NB4 (cell line): Measurements from ENCODE around the gene CHRD.
"Not testable (repeated sequence)": the region's sequence is repeated elsewhere in the genome, so short reads cannot be mapped to it uniquely, and the experiment has no call there.

ENCODE experiments used
- DNase-seq: peaks from one replicate; pipeline ENCODE4 v3.0.0; 2010; ENCODE audit warnings: low read depth
- H3K4me3 ChIP-seq: one replicate; pipeline ENCODE4 v1.5.1; 2011; ENCODE audit warnings: mild to moderate bottlenecking, low read depth, low read length, moderate library complexity
- MYC ChIP-seq: IDR thresholded peaks from 2 replicates; pipeline ENCODE4 v1.6.1; 2011; ENCODE audit warnings: low read depth, low read length
- POLR2A ChIP-seq: IDR thresholded peaks from 2 replicates; pipeline ENCODE4 v1.6.1; 2011; ENCODE audit warnings: mild to moderate bottlenecking; ENCODE audit not compliant: insufficient read length; ENCODE audit errors: extremely low read depth
- TF ChIP-seq, protein P1 (sequence below): IDR thresholded peaks from one replicate; pipeline ENCODE4 v1.5.1; 2012; ENCODE audit warnings: low read depth, low read length
- TF ChIP-seq, protein P2 (sequence below): IDR thresholded peaks from 2 replicates; pipeline ENCODE4 v1.6.1; 2011; ENCODE audit warnings: low read depth, low read length

The CHRD gene

DNA sequence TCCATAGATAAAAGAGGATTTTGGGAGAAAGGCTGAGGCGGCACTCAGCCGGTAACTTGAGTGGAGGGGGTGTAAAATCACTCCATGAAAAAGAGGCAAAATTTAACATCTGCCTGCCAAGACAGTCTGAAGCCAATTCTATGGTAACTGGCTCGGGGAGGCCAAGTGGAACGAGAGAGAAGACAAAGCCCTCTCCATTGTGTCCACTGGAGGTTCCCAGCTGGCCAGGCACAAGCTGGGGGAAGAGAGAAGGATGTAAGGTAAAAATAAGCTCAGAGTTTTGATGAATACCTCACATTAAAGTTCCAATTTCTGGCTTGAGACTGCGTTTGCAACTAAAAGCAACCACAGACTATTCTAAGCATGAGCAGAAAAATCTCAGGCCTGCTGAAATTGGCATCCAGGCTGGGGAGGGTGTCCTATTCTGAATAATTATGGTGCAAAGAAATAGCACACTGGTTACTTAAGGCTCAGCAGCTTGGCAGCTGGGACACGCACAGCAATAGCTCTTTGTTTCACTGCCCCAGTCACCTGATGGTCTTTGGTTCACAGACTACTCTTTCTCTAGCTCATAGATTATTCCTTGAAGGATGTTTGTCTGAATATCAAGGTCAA, 48.8 kb downstream of the CHRD start:
- DNase-seq = no peak
- TF ChIP-seq, protein P1, sequence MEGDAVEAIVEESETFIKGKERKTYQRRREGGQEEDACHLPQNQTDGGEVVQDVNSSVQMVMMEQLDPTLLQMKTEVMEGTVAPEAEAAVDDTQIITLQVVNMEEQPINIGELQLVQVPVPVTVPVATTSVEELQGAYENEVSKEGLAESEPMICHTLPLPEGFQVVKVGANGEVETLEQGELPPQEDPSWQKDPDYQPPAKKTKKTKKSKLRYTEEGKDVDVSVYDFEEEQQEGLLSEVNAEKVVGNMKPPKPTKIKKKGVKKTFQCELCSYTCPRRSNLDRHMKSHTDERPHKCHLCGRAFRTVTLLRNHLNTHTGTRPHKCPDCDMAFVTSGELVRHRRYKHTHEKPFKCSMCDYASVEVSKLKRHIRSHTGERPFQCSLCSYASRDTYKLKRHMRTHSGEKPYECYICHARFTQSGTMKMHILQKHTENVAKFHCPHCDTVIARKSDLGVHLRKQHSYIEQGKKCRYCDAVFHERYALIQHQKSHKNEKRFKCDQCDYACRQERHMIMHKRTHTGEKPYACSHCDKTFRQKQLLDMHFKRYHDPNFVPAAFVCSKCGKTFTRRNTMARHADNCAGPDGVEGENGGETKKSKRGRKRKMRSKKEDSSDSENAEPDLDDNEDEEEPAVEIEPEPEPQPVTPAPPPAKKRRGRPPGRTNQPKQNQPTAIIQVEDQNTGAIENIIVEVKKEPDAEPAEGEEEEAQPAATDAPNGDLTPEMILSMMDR = no peak
- TF ChIP-seq MYC (no peak), POLR2A (no peak)
- TF ChIP-seq, protein P2, sequence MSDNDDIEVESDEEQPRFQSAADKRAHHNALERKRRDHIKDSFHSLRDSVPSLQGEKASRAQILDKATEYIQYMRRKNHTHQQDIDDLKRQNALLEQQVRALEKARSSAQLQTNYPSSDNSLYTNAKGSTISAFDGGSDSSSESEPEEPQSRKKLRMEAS = no peak
- no peak overlapping the region for H3K4me3 ChIP-seq

DNA sequence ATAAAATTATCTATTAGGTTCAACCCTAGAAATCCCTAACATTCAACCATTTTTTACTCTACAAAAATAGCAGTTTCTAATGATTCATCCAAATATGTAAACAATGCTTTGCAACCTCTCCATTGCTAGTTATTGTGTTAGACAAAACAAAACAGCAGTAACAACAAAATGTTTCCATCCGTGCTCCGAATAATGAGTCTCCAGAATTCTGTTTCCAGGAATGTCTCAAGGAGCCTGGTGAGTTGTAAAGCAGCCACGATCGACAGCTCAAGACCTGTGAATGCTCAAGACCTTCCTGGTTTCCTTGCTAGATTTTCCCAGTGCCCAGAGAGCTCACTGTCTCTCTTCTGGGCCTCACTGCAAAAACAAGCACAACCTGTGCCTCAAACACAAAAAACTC, 49.9 kb downstream of the CHRD start:
- TF ChIP-seq, protein P2 = no peak
- TF ChIP-seq POLR2A = no peak
- TF ChIP-seq, protein P1 = no peak
- no peak for TF ChIP-seq MYC
- H3K4me3 ChIP-seq = no peak overlapping the region
- no peak for DNase-seq

DNA sequence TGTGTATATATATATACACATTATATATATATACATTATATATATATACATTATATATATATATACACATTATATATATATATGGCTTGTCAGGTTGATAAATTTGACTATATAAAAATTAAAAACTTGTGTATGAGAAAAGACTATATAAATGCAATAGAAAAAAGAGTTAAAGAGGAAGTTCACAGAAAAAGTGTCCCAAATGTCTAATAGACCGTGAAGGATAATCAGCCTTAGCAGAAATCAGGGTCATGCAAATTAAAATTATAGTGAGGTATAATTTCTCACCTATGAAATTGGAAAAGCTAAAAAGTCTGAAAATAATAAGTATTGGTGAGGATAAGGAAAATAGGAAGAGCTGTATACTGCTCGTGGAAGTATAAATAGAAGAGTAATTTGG, 51.1 kb downstream of the CHRD start:
- no peak for DNase-seq
- TF ChIP-seq, protein P1 = no peak
- TF ChIP-seq MYC (no peak), POLR2A (no peak)
- TF ChIP-seq, protein P2 = no peak
- no peak overlapping the region for H3K4me3 ChIP-seq

DNA sequence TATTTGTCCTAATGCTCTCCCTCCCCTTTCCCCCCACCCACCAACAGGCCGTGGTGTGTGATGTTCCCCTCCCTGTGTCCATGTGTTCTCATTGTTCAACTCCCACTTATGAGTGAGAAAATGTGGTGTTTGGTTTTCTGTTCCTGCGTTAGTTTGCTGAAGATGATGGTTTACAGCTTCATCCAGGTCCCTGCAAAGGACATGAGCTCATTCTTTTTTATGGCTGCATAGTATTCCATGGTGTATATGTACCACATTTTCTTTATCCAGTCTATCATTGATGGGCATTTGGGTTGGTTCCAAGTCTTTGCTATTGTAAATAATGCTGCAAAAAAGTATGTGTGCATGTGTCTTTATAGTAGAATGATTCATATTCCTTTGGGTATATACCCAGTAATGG, 53.3 kb downstream of the CHRD start:
- not testable (repeated sequence) for H3K4me3 ChIP-seq

DNA sequence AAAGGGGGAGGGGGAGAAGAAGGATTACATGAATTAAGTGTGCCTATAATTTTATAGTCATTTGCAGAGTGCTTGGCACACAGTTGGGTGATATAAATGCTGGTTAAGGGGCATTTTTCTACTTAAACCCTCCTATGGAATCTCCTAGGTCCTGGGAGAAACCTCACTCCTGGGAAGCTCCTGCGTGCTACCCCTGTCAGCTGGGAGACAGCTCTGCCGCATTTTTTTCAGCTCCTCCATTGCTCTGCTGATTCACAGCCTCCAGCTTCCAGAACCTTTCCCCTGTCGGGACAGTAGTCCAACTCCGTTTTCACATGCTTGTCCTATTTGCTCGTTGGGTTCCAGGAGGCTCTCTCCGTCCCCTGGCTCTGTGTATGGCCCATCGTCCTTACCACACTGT, 59.2 kb downstream of the CHRD start:
- H3K4me3 ChIP-seq = no peak overlapping the region
- no peak for DNase-seq
- TF ChIP-seq, protein P2 = no peak
- TF ChIP-seq, protein P1 = no peak
- TF ChIP-seq MYC (no peak), POLR2A (no peak)

More for the DNA sequence above, 53.3 kb downstream of the CHRD start:
- not testable (repeated sequence) for DNase-seq
